K562 (cell line): Measurements from ENCODE around the gene SIK3. TPM values are rescaled to one million over a fixed set of nuclear protein-coding genes. Genes with fewer than 3 reads are reported as not detected.
A peak's percentile ranks its signal among the peaks of the same experiment; 100 is the strongest.

Experiments
- ATAC-seq: fragments of 200-7000 bp; cut with Tn5 transposase; 3 replicates; pipeline ENCODE4 v1.9.1; 2020; ENCODE audit warnings: moderate library complexity
- BruUV-seq: library from RNA; stranded (reverse); fragments of 400-500 nt; replicated peaks from 2 replicates; lab custom pipeline; 2021; lab: Mats Ljungman, UMichigan
- CTCF ChIA-PET: fragments of 300-600 bp; formaldehyde crosslinking; extraction: SDS; loops from one replicate; lab custom pipeline; 2021; ENCODE audit warnings: low intra/inter-chr PET ratio; lab: Yijun Ruan, JAX
- POLR2A ChIA-PET: fragments of 300-600, 350-650 bp; sonication (Branson Sonifier 250); formaldehyde crosslinking; extraction: SDS; loops from one replicate; lab custom pipeline; 2021; ENCODE audit warnings: antibody characterized with exemption, inconsistent platforms; lab: Yijun Ruan, JAX
- DNase-seq, 4 experiments: peaks; one replicate each; pipeline versions ENCODE4 v3.0.0 to v3.0.0-alpha.2; 2011 to 2018; ENCODE audit warnings: low spot score in 3 of 4, mixed read lengths in 3 of 4; ENCODE audit errors: extremely low read depth in 1 of 4
- FAIRE-seq: peaks from 2 replicates; lab custom pipeline; 2011; peaks lifted over from hg19 to GRCh38; lab: Jason Lieb, UNC
- H2AFZ ChIP-seq: 2 replicates; pipeline ENCODE4 v1.6.0; 2011; ENCODE audit warnings: low read depth, low read length, control low read depth, inconsistent platforms
- H3K27ac ChIP-seq: fragments of 200-600 bp; 3 replicates; pipeline ENCODE4 v1.8.0; 2011; ENCODE audit warnings: low read depth, mild to moderate bottlenecking, control low read depth, inconsistent platforms, low read length, moderate library complexity, mixed read lengths; ENCODE audit errors: extremely low read depth
- H3K27me3 ChIP-seq, 2 experiments: fragments of 300-600 bp in 1 of 2; 2 replicates in 1 of 2; 3 replicates in 1 of 2; pipeline versions ENCODE4 v1.6.0 to v1.8.0; 2011; ENCODE audit warnings: inconsistent platforms in 2 of 2, low read length in 2 of 2, mild to moderate bottlenecking in 1 of 2, mixed read lengths in 1 of 2, moderate library complexity in 1 of 2; ENCODE audit not compliant: control insufficient read depth in 2 of 2, insufficient read depth in 2 of 2
- H3K36me3 ChIP-seq: fragments of 300-600 bp; 3 replicates; pipeline ENCODE4 v1.8.0; 2011; ENCODE audit warnings: mild to moderate bottlenecking, low read length, inconsistent platforms; ENCODE audit not compliant: control insufficient read depth, insufficient read depth
- H3K4me1 ChIP-seq, 2 experiments: fragments of 200-600 bp in 1 of 2; replicated peaks in 1 of 2; 2 replicates in 1 of 2; 3 replicates in 1 of 2; pipeline versions ENCODE4 v1.5.1 to v1.8.0; 2011; ENCODE audit warnings: inconsistent platforms in 2 of 2, low read length in 2 of 2, mild to moderate bottlenecking in 1 of 2, mixed read lengths in 1 of 2, moderate library complexity in 1 of 2; ENCODE audit not compliant: control insufficient read depth in 2 of 2, insufficient read depth in 2 of 2
- H3K4me2 ChIP-seq: 2 replicates; pipeline ENCODE4 v1.6.1; 2011; ENCODE audit warnings: low read length, control low read depth, inconsistent platforms, mixed read lengths; ENCODE audit not compliant: insufficient read depth
- H3K4me3 ChIP-seq: fragments of 200-600 bp; sonication (generic), shearing (Covaris generic); 2 replicates; pipeline ENCODE4 v1.5.1; 2016; ENCODE audit warnings: control low read depth, inconsistent platforms
- H3K79me2 ChIP-seq: fragments of 200-600 bp; 3 replicates; pipeline ENCODE4 v1.8.0; 2011; ENCODE audit warnings: low read length, inconsistent platforms; ENCODE audit not compliant: control insufficient read depth, insufficient read depth
- H3K9ac ChIP-seq, 2 experiments: 2 replicates each; pipeline versions ENCODE4 v1.6.0 to v1.6.1; 2011; ENCODE audit warnings: low read depth in 2 of 2, low read length in 2 of 2, control low read depth in 1 of 2, inconsistent platforms in 1 of 2, mild to moderate bottlenecking in 1 of 2, mixed read lengths in 1 of 2; ENCODE audit not compliant: insufficient read depth in 1 of 2
- H3K9me1 ChIP-seq: one replicate; pipeline ENCODE4 v1.6.0; 2011; ENCODE audit warnings: inconsistent platforms, mild to moderate bottlenecking, low read length, moderate library complexity; ENCODE audit not compliant: control insufficient read depth, insufficient read depth
- H3K9me3 ChIP-seq: replicated peaks from 2 replicates; pipeline ENCODE4 v1.5.1; 2011; ENCODE audit warnings: low read depth, low read length, inconsistent platforms; ENCODE audit not compliant: control insufficient read depth, insufficient read depth
- H4K20me1 ChIP-seq: replicated peaks from 2 replicates; pipeline ENCODE4 v1.6.1; 2011; ENCODE audit warnings: low read length, inconsistent platforms, mixed read lengths; ENCODE audit not compliant: control insufficient read depth, insufficient read depth
- CTBP1 ChIP-seq: fragments of 450-650 bp; IDR thresholded peaks from 2 replicates; pipeline ENCODE4 v1.6.1; 2016; ENCODE audit warnings: borderline replicate concordance
- EHMT2 ChIP-seq: fragments of 450-650 bp; IDR thresholded peaks from 2 replicates; pipeline ENCODE4 v1.6.1; 2018; ENCODE audit warnings: antibody characterized with exemption
- SIRT6 ChIP-seq: IDR thresholded peaks from one replicate; pipeline ENCODE4 v1.6.1; 2012; ENCODE audit warnings: low read depth, mild to moderate bottlenecking, control low read depth, inconsistent platforms, low read length, moderate library complexity
- SMARCE1 ChIP-seq: fragments of 450-650 bp; IDR thresholded peaks from 2 replicates; pipeline ENCODE4 v1.7.1; 2016; ENCODE audit warnings: mild to moderate bottlenecking
- SPI1 ChIP-seq: IDR thresholded peaks from 2 replicates; pipeline ENCODE4 v1.6.1; 2011; ENCODE audit warnings: low read depth, low read length, control low read depth, borderline replicate concordance
- ZNF75A ChIP-seq: fragments of 450-650 bp; formaldehyde crosslinking; IDR thresholded peaks from 2 replicates; pipeline ENCODE4 v1.4.0; 2020; ENCODE audit warnings: mild to moderate bottlenecking
- in situ Hi-C: fragments of 300-500 bp; cut with MboI; formaldehyde crosslinking; loops from 4 replicates; pipeline ENCODE4 v1.15.0; 2018; ENCODE audit warnings: inconsistent platforms, mixed read lengths
- intact Hi-C: fragments of 100-400 bp; cut with micrococcal nuclease; formaldehyde crosslinking; loops from 2 replicates; pipeline ENCODE4 v1.14.2; 2022
- polyA plus RNA-seq, 8 experiments: library from polyadenylated mRNA; depleted of rRNA in 4 of 8; stranded (reverse) in 5 of 8; unstranded in 3 of 8; fragments of >200 nt; fragmentation: Nextera tagmentation in 2 of 8; fragmentation: Illumina TruSeq in 1 of 8; extraction: Ambion mirVana in 2 of 8; extraction: Trizol in 1 of 8; gene quantifications; 2 replicates each; pipeline versions ENCODE4 v1.2.1 to v1.2.3, GENCODE V29; 2011 to 2014; ENCODE audit warnings: inconsistent platforms in 1 of 8, missing spikeins in 1 of 8
- total RNA-seq, 7 experiments: library from RNA; depleted of rRNA in 6 of 7; stranded (reverse); fragments of >200 nt in 6 of 7; fragmentation: Illumina TruSeq in 2 of 7; extraction: Trizol in 2 of 7; gene quantifications; 2 replicates each; pipeline versions ENCODE4 v1.2.1 to v1.2.3, GENCODE V29; 2011 to 2021; ENCODE audit warnings: low replicate concordance in 1 of 7
- TF ChIP-seq, protein P1 (sequence below): fragments of 250-450 bp; sonication (Bioruptor Pico); IDR thresholded peaks from 2 replicates; pipeline ENCODE4 v1.5.0; 2021; ENCODE audit warnings: mild to moderate bottlenecking, borderline replicate concordance
- TF ChIP-seq, protein P2 (sequence below): fragments of 450-650 bp; IDR thresholded peaks from 2 replicates; pipeline ENCODE4 v1.6.1; 2016

SIK3 gene
- total and polyA plus RNA-seq, 9 of the 15 experiments (the other 6 are each of a cell fraction or from before 2014, with no cell fraction given), result 1.6 to 21.6 (median 8.0) TPM

DNA sequence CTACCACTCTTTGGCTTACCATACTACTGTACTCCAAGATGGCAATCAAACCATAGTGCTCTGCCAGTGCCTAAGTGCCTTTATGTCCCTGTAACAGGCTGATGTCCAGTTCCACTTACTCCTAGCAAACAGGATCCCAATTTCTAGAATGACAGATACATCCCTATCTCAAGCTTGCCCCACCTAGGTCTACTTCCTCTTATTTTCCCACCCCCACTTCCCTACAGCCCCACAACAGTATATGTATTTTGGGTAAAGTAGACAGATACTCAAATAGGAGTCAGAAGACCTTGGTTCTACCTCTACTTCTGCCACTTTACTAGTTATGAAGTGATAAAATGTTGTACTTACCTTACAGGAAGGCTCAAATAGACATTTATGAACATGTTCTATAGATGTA lies 24.1 kb downstream of the SIK3 start:
- no peak overlapping the region for H3K9ac ChIP-seq
- H3K27ac ChIP-seq, result no peak overlapping the region
- H2AFZ ChIP-seq, result no peak overlapping the region
- POLR2A ChIA-PET, result interaction anchor here (1.1 to 2.0 kb wide), 4 partner anchors 9 to 23 kb away, joined by 3 to 9 read pairs (median 6); no protein-coding TSS in a partner anchor
- CTCF ChIA-PET, result no interaction called here
- peaks cover 55% of the 10 kb centered on the region for H3K79me2 ChIP-seq
- H3K4me1 ChIP-seq, result peaks cover 20 to 29% of the 10 kb centered on the region in 2 experiments; a peak in 4 of 5 replicates
- TF ChIP-seq ZNF75A (peak; percentile 65; the same call in 1 of the 2 replicates), SMARCE1 (peak; percentile 41; the same call in 1 of the 2 replicates), SPI1 (peak; percentile 92), SIRT6 (no peak), EHMT2 (0 out of 2 replicates have a peak, but pooled peaks have one; percentile 11), CTBP1 (peak; percentile 42; the same call in 1 of the 2 replicates)
- TF ChIP-seq, protein P1, sequence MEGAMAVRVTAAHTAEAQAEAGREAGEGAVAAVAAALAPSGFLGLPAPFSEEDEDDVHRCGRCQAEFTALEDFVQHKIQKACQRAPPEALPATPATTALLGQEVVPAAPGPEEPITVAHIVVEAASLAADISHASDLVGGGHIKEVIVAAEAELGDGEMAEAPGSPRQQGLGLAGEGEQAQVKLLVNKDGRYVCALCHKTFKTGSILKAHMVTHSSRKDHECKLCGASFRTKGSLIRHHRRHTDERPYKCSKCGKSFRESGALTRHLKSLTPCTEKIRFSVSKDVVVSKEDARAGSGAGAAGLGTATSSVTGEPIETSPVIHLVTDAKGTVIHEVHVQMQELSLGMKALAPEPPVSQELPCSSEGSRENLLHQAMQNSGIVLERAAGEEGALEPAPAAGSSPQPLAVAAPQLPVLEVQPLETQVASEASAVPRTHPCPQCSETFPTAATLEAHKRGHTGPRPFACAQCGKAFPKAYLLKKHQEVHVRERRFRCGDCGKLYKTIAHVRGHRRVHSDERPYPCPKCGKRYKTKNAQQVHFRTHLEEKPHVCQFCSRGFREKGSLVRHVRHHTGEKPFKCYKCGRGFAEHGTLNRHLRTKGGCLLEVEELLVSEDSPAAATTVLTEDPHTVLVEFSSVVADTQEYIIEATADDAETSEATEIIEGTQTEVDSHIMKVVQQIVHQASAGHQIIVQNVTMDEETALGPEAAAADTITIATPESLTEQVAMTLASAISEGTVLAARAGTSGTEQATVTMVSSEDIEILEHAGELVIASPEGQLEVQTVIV (CRISPR knock-in tag), result no peak
- TF ChIP-seq, protein P2, sequence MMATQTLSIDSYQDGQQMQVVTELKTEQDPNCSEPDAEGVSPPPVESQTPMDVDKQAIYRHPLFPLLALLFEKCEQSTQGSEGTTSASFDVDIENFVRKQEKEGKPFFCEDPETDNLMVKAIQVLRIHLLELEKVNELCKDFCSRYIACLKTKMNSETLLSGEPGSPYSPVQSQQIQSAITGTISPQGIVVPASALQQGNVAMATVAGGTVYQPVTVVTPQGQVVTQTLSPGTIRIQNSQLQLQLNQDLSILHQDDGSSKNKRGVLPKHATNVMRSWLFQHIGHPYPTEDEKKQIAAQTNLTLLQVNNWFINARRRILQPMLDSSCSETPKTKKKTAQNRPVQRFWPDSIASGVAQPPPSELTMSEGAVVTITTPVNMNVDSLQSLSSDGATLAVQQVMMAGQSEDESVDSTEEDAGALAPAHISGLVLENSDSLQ, result peak; percentile 27; the same call in 1 of the 2 replicates
- DNase-seq (peak in 2 of 4 experiments; percentile 31), FAIRE-seq (no peak), ATAC-seq (peak; percentile 54)
- H4K20me1 ChIP-seq, result peaks cover 22% of the 10 kb centered on the region
- H3K36me3 ChIP-seq, result no peaks in the 10 kb centered on the region
- in situ Hi-C loops, result no loop called here
- no TSS peak for BruUV-seq
- H3K9me1 ChIP-seq, result no peaks in the 10 kb centered on the region
- no peak overlapping the region for H3K4me3 ChIP-seq
- intact Hi-C loops, result no loop called here
- H3K27me3 ChIP-seq, result no peaks in the 10 kb centered on the region
- no peaks in the 10 kb centered on the region for H3K9me3 ChIP-seq
- H3K4me2 ChIP-seq, result 0 out of 2 replicates have a peak overlapping the region, but pooled peaks have one; percentile 4
